Measurements from ENCODE around the gene NGFR.
A peak's percentile ranks its signal among the peaks of the same experiment; 100 is the strongest.

NGFR gene

DNA sequence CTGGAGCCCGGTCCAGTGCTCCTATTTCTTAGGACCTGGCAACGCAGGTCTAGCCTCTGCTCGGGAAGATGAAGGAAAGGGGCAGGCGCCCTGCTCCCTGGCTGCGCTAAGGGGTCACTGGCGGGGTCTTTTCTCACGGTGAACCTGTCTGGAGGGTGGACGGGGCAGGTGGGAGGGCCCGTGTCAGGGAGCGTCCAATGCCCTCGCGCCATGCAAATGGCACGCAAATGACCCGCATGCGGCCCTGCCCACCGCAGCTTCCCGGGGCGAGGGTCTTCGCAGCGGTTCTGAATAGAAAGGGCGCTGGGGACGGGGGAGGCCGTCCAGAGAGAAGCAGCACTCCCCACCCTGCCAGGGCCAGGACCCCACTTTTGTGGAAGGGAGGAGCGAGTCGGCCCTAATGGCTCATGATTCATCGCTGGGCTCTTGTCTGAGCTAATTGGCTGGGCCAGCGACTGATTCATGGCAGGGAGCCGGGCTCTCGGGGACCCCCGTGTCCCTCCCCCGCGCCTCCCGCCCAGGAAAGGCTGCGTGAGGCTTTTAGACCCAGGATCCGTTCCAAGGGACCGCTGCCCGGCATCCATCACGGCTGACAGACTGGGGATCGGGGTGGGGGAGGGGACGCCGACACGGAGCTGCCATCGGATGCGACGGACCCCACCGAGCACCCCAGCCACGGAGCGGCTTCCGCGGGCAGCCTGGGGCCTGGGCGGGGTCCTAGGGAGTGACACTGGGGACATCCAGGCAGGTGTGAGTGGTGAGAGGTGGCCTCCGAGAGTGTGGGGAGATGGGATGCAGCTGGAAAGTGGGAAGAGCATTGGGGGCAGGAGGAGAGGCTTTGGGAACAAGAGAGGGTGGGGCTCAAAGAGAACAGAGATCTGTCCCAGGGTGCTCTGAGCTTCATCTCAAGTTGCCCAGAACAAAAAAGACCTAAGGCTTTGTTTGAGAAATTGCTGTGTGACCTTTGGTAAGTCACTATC lies 25.0 kb upstream of the NGFR start:
- no peak for DNase-seq

GRCh38 chr17:49471089-49471683 lies 23.9 kb upstream of the NGFR start:
- DNase-seq = no peak

- no peak for DNase-seq
Observed at GRCh38 chr17:49471769-49472168, 23.3 kb upstream of the NGFR start.

GRCh38 chr17:49472527-49472926 lies 22.6 kb upstream of the NGFR start:
- no peak for DNase-seq

- no peak for DNase-seq
Observed at GRCh38 chr17:49473900-49474751, 21.0 kb upstream of the NGFR start.

DNA sequence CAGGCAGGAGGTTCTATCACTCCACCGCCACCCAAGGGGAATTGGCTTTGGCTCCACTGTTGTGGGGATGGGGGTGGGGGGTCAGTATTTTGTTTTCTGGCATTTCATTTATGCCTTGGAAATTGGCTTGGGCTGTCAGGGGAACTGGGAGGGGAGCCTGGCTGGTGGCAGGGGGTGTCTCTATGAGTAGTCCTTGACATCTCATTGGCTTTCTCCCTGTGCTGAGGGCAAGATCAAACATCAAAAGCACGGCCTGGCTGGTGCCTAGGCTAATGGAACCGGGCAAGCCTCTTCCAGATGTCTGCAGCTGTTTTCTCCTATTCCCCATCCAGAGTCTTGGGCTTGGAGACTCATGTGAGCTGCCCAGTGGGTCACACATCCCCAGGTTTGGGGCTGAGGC lies 17.4 kb upstream of the NGFR start:
- DNase-seq = no peak

- peak; percentile 11 for DNase-seq
Observed at GRCh38 chr17:49480836-49481615, 14.1 kb upstream of the NGFR start.

DNA sequence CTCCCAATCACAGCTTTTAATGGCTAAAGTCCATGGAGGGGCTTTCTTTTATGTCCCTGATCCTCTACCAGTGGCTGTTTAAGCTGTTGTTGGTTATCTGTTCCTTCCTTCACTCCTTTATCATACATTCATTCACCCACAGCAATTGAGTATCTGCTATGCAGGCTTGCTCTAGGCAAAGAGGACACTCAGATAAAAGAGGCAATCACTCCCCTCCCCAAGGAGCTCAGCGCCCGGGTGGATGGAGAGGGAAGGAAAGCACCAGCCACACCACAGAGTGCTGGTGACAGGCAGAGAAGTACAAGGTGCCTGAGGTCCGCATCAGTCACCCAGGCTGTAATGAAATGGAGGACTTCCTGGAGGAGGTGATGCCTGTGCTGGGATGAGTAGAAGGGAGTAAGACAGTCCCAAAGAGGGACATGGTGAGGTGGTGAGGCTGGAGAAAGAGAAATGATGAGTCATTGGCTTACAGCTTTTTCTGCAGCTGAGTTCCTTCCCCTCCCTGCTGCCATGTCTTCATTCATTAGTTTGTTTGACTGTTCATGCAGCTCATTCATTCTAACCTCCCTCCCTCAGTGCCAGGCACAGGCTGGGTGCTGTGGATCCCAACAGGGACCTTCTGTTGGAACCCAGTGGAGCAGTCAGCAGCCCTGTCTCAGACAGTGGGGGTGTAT lies 12.8 kb upstream of the NGFR start:
- peak; percentile 61 for DNase-seq

GRCh38 chr17:49483599-49484509 lies 11.2 kb upstream of the NGFR start:
- DNase-seq = no peak

- DNase-seq = no peak
Observed at GRCh38 chr17:49484588-49484987, 10.5 kb upstream of the NGFR start.

DNA sequence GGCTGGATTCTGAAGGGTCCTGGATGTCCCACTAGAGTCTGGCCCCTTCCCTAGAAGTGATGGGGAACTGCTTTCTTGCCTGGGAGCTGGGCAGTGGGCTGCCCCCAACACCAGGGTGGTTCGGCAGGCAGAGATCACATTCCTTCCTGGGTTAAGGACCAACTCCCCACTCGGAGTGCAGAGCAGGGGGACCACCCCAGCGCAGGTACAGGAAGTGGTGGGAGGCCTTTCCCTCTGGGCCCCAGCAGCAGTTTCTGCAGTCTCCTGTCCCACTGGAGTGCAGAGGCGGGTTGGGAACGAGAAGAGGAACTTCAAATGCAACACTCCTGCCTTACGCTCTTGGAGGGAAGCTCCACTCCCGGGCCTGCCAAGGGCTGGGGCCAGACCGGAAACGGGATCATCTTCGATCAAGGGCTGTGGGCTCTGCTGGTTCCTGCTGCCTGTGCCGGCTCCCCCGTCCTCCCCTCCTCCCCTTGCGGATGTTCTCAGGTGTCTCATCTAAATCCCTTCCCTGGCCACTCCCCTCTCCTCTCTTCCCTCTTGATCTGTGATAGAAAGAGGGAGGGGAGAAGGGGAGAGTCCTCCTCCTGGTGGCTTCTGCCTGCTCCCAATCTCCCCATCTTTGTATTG lies 9.0 kb upstream of the NGFR start:
- no peak for DNase-seq

GRCh38 chr17:49487183-49487582 lies 7.9 kb upstream of the NGFR start:
- DNase-seq = no peak

DNA sequence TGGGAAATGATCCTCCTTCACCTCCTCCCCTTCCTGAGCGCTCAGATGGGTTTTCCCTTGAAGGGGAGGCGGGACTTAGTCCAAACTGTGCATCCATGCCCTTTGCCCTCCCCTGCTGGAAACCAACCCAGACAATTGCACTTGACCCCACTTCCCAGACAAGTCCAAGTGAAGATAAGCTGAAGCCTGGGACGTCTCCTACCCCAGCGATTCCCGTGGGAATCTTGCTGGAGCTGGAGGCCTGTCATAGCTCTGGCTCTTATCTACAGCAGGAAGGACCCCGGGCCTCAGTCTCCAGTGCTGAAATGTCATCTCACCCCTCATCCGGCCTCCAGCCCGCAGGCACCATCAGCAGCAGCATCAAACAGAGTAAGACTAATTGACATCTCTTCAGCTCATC lies 6.5 kb upstream of the NGFR start:
- DNase-seq = no peak

DNA sequence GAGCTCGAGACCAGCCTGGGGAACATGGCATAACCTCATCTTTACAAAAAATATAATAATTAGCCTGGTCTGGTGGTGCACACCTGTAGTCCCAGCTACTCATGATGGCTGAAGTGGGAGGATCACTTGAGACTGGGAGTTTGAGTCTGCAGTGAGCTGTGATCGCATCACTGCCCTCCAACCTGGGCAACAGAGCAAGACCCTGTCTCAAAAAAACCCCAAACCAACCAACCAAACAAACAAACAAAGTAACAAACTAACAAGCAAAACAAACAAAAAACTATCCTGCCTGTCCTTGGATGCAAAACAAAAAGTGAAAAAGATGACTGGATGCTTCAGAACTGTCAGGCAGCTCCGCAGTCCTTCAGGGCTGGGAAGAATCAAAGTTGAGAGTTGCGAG lies 5.7 kb upstream of the NGFR start:
- no peak for DNase-seq

DNA sequence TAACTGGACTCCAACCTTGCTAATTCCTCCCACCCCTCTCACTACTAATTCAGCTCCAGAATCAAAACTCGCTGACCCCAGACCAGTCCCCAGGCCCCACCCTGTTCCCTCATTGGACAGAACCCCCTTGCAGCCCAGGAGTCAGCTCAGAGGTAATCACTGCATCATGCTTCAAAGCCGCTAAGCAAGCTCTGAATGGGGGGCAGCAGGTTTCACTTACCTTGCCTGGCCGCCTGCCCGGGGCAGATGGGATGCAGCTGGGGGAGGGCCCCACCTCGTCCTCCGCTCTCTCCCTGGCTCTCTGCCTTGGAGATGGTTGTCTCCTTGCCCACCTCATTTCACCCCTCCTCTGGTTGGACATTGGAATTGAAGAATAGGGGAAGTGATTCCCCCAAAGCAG lies 4.8 kb upstream of the NGFR start:
- no peak for DNase-seq

DNA sequence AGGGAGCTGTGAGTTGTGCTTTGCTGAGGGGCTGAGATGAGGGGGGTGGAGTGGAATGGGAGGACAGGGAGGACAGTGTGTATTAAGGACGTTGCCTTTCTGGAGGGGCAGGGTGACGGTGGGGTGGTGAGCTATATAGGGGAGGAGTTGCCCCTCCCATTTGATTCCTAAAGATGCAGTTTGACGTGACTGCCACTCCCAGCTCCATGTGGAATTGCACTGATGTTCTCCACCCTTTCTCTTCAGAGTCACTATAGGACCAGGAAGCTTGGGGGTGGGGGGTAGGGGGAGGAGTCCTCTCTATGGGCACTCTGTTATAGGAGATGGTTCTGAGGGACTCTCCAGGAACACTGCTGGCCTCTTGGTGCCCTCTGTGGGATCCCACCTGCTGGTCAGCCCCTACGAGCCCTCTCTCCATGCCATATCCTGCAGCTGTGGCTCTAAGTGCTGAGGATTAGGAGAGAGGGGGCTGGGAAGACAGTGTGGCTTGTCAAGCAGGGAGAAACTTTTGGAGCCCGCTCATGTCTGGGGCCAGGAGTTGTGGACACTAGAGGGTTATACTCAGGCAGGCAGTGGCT lies 3.8 kb upstream of the NGFR start:
- DNase-seq = no peak

DNA sequence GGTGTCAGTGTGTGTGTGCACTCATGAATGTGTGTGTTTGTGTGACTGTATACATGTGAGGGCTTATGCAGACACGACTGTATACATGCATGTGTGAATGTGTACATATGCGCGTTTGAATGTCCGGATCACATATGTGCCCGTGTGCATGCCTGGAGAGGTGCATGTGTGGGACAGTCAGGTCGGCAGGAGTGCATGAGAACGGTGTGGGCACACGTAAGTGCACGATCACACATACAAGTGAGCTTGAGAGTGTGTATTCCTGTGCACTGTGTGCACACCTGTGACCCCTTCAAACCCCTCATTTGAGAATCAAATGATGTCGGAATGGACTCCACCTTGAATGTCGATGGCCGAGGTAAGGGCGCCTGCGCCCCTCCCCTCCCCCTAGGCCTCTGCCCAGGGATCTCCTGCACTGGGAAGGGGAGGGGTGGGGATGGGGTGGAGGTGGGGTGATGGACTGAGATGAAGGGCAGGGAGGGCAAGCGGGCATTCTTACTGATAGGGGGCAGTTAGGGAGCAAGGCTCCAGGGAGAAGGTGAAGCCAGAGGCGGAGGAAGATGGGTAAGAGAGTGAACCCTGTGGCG lies 601 bp upstream of the NGFR start:
- DNase-seq = no peak

GRCh38 chr17:49495842-49496182 lies 719 bp downstream of the NGFR start:
- DNase-seq = no peak

GRCh38 chr17:49496183-49496866 lies 1.2 kb downstream of the NGFR start:
- DNase-seq = peak; percentile 84
